CD4-positive, alpha-beta T cell treated with Interferon gamma for 1 hour (primary cell): ENCODE results near the gene ERN1.
A peak's percentile ranks its signal among the peaks of the same experiment; 100 is the strongest.

ENCODE experiments used
- DNase-seq: peaks from one replicate; pipeline ENCODE4 v3.0.0-alpha.2; 2020

The ERN1 gene

DNA sequence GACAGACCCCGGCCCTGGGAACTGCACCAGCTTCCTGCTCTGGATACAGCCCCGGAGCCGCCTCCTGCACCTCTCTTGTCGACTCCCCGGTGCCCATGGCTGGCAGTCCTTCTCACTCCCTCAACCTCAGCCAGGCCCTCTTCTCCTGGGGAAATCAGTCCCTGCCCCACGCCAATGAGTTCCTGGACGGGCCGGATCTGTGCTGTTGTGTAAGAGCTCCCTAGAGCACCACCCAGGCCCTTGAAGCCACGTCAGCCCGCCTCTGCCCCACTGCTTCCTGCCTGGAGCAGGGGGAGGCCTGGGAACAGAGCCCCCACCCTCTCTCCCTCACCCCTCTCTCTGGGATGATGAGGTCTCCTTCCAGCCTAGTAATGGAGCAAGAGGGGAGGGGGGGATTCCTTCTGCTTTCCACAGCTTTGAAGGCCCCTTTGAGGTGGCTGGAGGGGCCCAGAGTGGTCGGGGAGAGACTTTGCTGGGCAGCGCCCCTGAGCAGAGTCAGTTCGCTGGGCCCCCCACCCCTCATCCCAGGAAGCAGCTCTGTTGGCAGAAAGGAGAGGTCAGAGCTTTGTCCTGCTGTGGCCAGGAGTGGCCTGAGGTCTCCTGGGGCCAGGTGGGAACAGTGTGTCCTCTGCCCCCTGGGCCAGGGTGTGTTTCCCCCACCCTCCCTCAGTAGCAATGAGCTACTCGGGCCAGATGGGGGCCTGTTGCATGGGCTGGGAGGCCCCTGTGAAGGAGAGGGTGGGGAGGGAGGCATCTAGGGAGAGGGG, 128.0 kb downstream of the ERN1 start:
- peak; percentile 32 for DNase-seq

DNA sequence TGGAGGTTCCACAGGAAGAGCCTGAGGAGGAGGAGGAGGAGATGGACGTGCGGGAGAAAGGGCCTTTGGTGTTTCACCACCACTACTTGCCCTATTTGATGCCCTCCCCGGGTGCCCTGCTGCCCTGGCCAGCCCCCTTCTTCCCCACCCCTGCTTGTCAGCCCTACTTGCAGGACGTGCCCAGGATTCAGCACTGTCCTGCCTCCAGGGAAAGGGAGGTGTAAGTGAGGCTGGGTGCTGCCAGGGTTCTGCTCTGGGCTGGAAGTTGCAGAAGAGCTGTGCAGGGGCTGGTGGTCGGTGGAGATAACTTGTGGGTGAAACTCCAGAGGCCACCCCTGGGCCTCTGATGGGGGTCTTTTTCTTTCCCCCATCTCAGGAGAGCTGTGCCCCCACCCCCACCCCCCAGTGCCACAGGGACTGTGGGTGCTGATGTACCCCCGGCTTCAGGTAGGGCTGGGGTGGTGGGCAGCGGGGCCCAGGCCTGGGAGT, 128.8 kb downstream of the ERN1 start:
- no peak for DNase-seq

DNA sequence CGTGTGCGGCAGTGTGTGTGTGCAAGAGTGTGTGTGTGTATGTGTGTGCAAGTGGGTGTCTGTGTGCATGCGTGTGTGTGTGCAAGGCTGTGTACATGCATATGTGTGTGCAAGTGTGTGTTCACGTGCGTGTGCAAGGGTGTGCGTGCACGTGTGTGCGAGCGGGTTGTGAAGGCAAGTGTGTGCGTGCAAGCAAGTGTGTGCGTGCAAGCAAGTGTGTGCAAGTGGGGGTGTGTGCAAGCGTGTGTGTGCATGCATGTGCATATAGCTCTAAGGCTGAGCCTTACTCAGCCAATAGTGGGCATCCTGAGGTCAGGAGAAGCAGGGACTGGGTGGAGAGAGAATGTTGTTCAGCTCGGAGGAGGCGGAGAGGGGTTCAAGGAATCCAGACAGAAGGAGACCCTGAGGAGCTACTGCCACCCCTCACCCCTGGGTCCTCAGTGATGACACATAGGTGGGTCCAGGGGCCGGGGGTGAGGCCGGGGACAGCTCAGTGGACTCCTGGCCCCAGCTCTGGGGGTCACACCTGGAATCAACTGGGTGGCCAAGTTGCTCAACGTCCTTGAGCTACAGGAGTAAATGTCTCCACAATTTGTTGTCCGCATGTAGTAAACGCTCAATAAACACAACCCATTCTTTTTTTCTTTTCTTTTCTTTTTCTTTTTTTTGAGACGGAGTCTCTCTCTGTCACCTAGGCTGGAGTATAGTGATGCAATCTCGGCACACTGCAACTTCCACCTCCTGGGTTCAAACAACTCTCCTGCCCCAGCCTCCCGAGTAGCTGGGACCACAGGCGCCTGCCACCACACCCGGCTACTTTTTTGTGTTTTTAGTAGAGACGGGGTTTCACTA, 130.0 kb downstream of the ERN1 start:
- DNase-seq = no peak

GRCh38 chr17:63998721-63999679, 130.9 kb downstream of the ERN1 start:
- DNase-seq = no peak

DNA sequence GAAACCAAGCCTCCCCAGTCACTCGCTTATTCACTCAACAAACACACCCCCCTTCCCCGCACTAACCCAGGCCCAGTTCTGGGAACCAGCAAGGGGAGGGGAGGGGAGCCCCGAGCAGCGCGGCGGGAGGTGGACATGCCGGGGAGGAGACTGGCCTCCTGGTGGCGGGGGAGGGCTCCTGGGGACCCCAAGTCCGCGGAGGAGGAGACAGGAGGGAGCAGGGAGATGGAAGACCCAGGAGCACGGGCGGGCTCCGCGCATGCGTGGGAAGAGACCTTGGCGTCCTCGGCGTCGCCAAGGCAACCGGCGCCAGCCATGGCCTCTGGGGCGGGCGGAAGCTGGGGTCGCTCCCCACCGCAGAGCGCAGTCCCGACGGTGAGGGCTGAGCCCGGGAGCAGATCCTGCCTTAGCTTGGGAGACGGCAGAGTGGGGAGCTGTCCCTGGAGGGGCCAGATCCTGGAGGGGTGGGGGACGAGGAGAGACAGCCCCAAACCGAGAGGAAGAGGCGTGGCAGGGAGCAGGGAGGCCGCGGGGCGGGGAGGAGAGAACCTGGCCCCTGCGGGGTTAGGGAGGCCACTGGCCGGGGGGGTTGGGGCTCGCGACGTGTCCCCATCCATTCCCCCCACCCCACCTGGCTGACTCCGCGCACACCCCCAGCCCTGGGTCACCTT, 131.8 kb downstream of the ERN1 start, which contains the start of gene PRR29:
PRR29 (plus strand) TSS at position 302 of the 671 bp plus-strand sequence; CDS start at position 316, 14 bp downstream.
- DNase-seq = peak; percentile 77

- no peak for DNase-seq
These were observed 132.4 kb downstream of the ERN1 start for GRCh38 chr17:63997341-63998048.

GRCh38 chr17:63996430-63997182, 133.3 kb downstream of the ERN1 start:
- DNase-seq = no peak

DNA sequence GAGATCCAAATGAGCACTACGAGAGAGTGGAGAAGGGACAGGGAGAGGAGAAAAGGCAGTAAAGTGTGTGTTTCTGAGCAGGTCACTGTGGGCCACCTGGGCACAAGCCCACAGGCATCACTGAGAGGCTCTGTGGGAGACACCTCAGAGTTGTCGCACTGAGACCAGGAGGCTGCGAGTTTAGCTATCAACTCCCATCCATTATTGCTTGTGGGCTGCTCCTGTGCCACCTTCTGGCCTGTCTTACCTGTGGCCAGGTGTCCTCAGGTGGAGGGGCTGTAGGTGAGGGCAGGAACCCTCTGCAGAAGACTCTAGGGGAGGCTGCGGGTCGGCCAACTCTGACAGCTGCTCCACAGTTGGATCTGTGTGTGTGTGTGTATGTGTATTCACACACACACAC, 134.3 kb downstream of the ERN1 start:
- DNase-seq = no peak

GRCh38 chr17:63993368-63993985, 136.5 kb downstream of the ERN1 start:
- no peak for DNase-seq

GRCh38 chr17:63991611-63992010, 138.3 kb downstream of the ERN1 start:
- no peak for DNase-seq

GRCh38 chr17:63989622-63990345, 140.2 kb downstream of the ERN1 start:
- no peak for DNase-seq
